HFFc6 (cell line): Measurements from ENCODE around the gene CNTNAP3B. TPM values are rescaled to one million over a fixed set of nuclear protein-coding genes. Genes with fewer than 3 reads are reported as not detected.
"Not testable (repeated sequence)": the region's sequence is repeated elsewhere in the genome, so short reads cannot be mapped to it uniquely, and the experiment has no call there.

Experiments
- DNase-seq: peaks from one replicate; pipeline ENCODE4 v3.0.0-alpha.2; 2018
- H3K27ac Mint-ChIP-seq: 2 replicates; pipeline ENCODE4 v1.8.0; 2020; ENCODE audit warnings: mild to moderate bottlenecking, mixed read lengths
- H3K27me3 Mint-ChIP-seq: 2 replicates; pipeline ENCODE4 v1.8.0; 2021; ENCODE audit warnings: mild to moderate bottlenecking, moderate library complexity, mixed read lengths; ENCODE audit not compliant: insufficient read depth
- H3K36me3 Mint-ChIP-seq: 2 replicates; pipeline ENCODE4 v1.8.0; 2021; ENCODE audit warnings: low read depth, mixed read lengths
- H3K4me1 Mint-ChIP-seq: 2 replicates; pipeline ENCODE4 v1.8.0; 2020; ENCODE audit warnings: low read depth, mixed read lengths
- H3K4me3 Mint-ChIP-seq: 2 replicates; pipeline ENCODE4 v1.8.0; 2020; ENCODE audit warnings: mild to moderate bottlenecking, moderate library complexity, mixed read lengths
- H3K9me3 Mint-ChIP-seq: 2 replicates; pipeline ENCODE4 v1.8.0; 2020; ENCODE audit warnings: mild to moderate bottlenecking, mixed read lengths
- total RNA-seq, 6 experiments: library from RNA; stranded (reverse); fragmentation: NEBNext Ultra II Directional; extraction: Animal tissue kit (Norgen Biotek cat#: 25700); gene quantifications; 2 replicates in 1 of 6; 3 replicates in 5 of 6; pipeline ENCODE4 v1.2.3, GENCODE V29; 2021

Gene CNTNAP3B
- total RNA-seq, 6 experiments from 2014 or later: not detected

DNA sequence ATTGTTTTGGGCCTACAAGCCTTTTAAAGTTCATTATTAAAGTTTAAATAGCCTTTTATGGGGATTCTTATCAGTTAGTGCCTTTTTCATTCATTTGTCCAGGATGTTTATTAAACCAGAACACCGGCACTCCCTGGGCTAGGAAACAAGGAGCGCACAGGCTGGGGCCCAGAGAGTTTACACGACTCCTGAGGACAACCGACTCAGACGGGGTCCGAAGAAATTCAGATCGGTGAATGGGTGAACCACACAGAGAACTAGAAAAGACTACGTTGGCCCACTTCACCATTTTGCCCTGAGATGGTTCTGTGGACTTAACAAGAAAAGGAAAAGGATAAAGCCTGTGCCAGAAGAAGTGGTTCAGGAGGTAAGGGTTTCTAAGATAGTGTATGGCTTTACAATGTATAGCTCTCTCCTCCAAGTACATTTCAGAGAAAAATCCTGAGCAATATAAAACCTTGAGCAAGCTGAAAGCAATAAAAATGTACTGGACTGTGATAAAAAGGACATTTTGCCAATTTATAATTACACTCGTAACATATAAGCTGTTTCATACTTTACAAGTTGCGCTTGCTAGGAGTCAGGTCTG lies 84.7 kb downstream of the CNTNAP3B start:
- not testable (repeated sequence) for H3K27ac Mint-ChIP-seq, H3K4me1 Mint-ChIP-seq, DNase-seq, H3K9me3 Mint-ChIP-seq, H3K27me3 Mint-ChIP-seq, H3K4me3 Mint-ChIP-seq, H3K36me3 Mint-ChIP-seq

- H3K4me3 Mint-ChIP-seq, H3K27me3 Mint-ChIP-seq, H3K9me3 Mint-ChIP-seq, DNase-seq, H3K36me3 Mint-ChIP-seq, H3K4me1 Mint-ChIP-seq, H3K27ac Mint-ChIP-seq: not testable (repeated sequence)
Observed at GRCh38 chr9:42033541-42033940, 95.7 kb downstream of the CNTNAP3B start.

DNA sequence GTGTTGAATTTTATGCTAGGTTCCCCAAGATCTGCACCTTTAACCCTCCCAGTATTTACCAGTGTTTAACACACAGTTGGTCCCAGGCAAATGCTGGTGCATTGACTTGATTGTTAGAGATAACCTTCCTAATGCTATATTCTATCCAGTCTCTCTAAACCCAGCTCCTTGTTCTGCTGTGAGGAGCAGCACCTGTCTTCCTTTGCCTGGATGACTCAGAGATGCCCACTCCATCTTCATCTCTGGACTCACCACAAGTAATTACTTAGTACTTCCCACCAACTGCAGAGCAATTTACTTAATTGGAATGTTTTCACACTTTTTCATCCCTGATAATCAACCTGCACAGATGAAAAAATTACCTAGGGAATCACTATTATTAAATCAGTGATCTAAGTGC lies 108.6 kb downstream of the CNTNAP3B start:
- H3K27ac Mint-ChIP-seq, H3K4me1 Mint-ChIP-seq, H3K4me3 Mint-ChIP-seq, H3K9me3 Mint-ChIP-seq, DNase-seq, H3K36me3 Mint-ChIP-seq, H3K27me3 Mint-ChIP-seq: not testable (repeated sequence)

DNA sequence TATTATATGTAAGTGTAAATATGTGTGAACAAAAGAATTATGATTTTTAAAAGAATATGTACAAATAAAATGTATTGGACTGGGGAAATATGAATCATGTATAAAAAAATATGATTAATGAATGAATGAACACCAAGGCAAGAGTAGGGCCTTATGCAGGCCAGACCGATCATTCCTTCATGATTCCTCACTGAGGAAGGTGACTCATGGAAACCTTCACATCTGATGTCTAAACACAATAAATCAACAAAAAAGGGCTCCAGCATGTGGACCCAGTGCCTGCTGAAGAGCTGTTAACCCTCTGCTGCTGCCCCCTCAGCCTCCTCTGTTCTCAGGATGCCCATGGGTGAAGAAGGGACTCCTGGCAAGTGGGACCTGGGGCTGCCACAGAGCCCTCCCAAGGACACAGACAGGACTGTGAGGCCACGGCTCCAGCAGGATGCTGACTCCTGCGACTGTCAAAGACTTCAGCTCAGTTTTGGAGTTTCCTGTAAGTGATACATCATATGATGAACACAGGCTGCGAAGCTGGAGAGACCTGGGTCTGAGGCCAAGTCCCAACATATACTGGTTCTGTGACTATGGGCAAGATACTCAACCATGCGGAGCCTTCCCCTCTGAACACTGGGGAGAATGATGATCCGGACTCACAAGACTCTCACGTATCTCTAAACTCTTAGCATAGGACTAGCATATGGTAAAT lies 110.9 kb downstream of the CNTNAP3B start:
- H3K9me3 Mint-ChIP-seq, H3K36me3 Mint-ChIP-seq, H3K4me1 Mint-ChIP-seq, H3K27ac Mint-ChIP-seq, H3K27me3 Mint-ChIP-seq, H3K4me3 Mint-ChIP-seq: not testable (repeated sequence)
- peak; percentile 1 for DNase-seq

DNA sequence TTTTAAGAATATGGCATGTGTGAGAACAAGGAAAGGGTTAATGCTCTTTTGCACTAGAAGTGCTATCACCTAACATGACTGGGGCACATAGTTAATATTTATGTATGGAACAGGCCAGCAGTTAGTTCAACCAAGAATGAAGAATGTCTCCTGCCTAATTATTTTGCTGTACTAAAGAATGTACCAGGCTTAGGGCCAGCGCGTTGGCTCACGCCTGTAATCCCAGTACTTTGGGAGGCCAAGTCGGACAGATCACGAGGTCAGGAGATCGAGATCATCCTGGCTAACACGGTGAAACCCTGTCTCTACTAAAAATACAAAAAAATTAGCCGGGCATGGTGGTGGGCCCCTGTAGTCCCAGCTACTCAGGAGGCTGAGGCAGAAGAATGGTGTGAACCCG lies 114.9 kb downstream of the CNTNAP3B start:
- not testable (repeated sequence) for H3K9me3 Mint-ChIP-seq, H3K36me3 Mint-ChIP-seq, H3K4me3 Mint-ChIP-seq, H3K27ac Mint-ChIP-seq, DNase-seq, H3K4me1 Mint-ChIP-seq, H3K27me3 Mint-ChIP-seq

GRCh38 chr9:41991607-41992006 lies 137.6 kb downstream of the CNTNAP3B start:
- H3K4me1 Mint-ChIP-seq, H3K36me3 Mint-ChIP-seq, DNase-seq: not testable (repeated sequence)

DNA sequence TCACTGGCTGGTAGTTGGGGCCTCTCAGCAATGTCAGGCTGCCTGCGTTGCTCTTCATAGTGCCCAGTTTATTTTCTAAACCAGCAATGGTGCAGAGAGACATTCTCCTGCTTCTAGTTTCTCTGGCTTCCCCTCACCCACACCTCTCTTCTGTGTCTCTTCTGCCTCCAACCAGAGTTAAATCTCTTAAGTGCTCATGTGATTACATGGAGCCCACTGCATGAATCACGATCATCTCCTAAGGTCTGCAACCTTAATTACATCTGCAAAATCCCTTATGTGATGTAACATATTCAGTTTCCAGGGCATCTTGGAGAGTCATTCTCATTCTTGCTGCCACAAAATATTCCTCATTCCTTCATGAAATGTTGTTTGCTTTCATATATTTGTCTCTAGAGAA lies 149.0 kb downstream of the CNTNAP3B start:
- H3K9me3 Mint-ChIP-seq, H3K27me3 Mint-ChIP-seq, H3K27ac Mint-ChIP-seq, H3K36me3 Mint-ChIP-seq, H3K4me1 Mint-ChIP-seq, H3K4me3 Mint-ChIP-seq, DNase-seq: not testable (repeated sequence)

More at GRCh38 chr9:41991607-41992006, 137.6 kb downstream of the CNTNAP3B start:
- not testable (repeated sequence) for H3K4me3 Mint-ChIP-seq, H3K9me3 Mint-ChIP-seq, H3K27me3 Mint-ChIP-seq, H3K27ac Mint-ChIP-seq

DNA sequence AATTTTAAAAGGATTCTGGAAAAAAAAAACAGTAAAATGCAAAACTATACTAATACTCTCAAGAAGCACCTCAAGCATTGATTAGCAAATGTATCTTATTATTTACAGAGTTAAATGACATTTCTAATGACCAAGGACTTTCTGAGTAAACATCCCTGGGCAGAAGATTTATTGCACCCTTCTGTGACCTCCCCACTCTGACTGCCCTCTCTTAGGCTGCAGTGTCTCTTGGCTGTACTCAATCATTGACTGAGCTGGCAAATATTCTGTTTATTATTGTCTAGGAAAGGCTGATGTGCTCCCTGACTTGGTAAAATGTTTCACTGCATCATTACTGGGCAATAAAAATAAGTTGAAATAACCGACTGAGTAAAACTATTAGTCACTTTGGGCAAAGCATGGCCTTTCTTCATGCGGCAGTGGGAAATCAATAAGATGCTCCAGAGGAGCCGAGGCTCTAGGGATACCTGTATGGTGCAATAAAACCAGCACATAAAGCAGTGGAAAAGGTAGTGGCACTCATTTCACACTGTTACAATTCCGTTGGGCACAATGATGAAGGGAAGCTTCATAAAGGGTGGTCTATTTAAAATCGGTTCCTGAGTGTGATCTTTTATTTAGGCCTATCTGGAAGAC lies 151.1 kb downstream of the CNTNAP3B start:
- not testable (repeated sequence) for DNase-seq, H3K9me3 Mint-ChIP-seq, H3K27ac Mint-ChIP-seq, H3K4me3 Mint-ChIP-seq, H3K27me3 Mint-ChIP-seq, H3K4me1 Mint-ChIP-seq, H3K36me3 Mint-ChIP-seq

DNA sequence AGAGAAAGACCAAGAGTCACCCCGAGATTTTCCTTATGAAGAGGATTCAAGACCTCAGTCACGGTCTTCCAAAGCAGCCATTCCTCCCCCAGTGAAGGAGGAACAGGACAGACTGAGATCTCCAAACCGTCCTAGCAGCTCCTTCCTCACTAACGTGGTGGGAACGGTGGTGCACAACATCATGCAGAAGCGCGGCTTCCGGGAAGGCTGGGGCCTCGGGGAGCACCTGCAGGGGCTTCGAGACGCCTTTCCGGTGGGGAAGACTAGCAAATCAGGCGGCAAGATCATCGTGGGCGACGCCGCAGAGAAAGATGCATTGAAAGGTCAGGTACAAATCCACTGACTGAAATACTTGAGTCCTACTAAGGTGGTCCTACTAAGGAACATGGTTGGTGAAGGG lies 154.3 kb downstream of the CNTNAP3B start:
- not testable (repeated sequence) for H3K36me3 Mint-ChIP-seq, H3K9me3 Mint-ChIP-seq, H3K27me3 Mint-ChIP-seq, DNase-seq, H3K4me3 Mint-ChIP-seq, H3K27ac Mint-ChIP-seq, H3K4me1 Mint-ChIP-seq

DNA sequence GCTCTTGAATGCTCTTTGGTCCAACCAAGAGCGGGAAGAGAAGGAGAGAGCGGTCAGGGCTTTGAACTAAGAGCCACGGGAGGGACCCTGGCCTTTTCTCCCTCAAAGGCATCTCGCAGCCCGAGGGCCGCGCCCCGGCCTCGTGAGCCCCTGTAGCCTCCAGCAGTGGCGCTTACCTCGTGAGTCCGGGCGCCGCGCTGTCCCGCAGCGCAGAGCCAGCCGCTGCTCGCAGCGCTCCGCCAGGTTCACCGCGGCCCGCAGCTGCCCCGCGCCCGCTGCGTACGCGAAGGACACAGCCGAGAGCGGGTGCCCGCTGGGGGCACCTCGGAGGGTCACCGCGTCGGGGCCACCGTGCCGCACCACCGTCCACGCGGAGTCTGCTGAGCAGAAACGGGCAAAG lies 176.2 kb downstream of the CNTNAP3B start:
- not testable (repeated sequence) for H3K27me3 Mint-ChIP-seq, H3K4me3 Mint-ChIP-seq, H3K27ac Mint-ChIP-seq, H3K9me3 Mint-ChIP-seq, H3K36me3 Mint-ChIP-seq, H3K4me1 Mint-ChIP-seq, DNase-seq

- H3K27me3 Mint-ChIP-seq, H3K4me1 Mint-ChIP-seq, H3K4me3 Mint-ChIP-seq, H3K9me3 Mint-ChIP-seq, H3K36me3 Mint-ChIP-seq, DNase-seq, H3K27ac Mint-ChIP-seq: not testable (repeated sequence)
Observed at GRCh38 chr9:41941738-41942137, 187.5 kb downstream of the CNTNAP3B start.

DNA sequence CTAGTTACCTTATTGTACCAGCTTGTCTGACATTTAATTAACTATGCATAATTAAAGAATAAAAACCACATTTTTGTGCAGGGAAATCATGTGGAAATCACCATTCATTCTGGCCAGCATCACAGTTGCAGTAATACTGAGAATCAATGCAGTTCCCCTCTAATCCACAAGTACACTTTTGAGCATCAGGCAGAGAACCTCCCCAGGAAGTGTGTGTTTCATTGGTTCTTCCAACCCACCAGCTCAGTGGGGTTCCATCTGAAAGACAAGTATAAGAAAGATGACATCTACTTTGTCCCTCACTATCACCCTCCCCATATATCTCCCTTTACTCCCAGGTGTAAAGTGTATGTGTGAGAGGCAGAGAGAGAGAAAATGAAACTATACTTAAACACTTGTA lies 191.1 kb downstream of the CNTNAP3B start:
- H3K4me3 Mint-ChIP-seq, H3K36me3 Mint-ChIP-seq, H3K4me1 Mint-ChIP-seq, H3K27ac Mint-ChIP-seq, H3K9me3 Mint-ChIP-seq, DNase-seq, H3K27me3 Mint-ChIP-seq: not testable (repeated sequence)

DNA sequence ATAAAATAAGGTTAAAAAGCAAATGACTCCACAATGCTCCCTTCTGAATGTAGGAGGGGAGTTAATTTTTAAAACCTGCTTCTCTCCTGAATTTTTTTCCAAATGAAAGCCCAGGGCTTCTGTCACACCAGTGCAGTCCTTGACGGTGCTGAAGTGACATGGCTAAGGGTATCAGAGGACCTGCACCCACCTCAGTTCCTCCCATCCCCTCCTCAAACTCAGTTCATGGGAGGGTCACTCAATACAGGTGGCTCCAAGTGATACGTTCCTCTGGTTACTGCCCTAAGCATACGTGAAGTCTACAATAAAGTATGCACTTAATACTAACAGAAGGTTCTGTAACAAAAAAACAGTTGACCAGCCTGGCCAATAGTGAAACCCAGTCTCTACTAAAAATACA lies 193.5 kb downstream of the CNTNAP3B start:
- not testable (repeated sequence) for H3K4me3 Mint-ChIP-seq, H3K4me1 Mint-ChIP-seq, H3K9me3 Mint-ChIP-seq, H3K27me3 Mint-ChIP-seq, H3K36me3 Mint-ChIP-seq, H3K27ac Mint-ChIP-seq, DNase-seq

GRCh38 chr9:41929172-41929571 lies 200.1 kb downstream of the CNTNAP3B start:
- H3K27ac Mint-ChIP-seq, H3K4me3 Mint-ChIP-seq, H3K9me3 Mint-ChIP-seq, DNase-seq, H3K27me3 Mint-ChIP-seq, H3K4me1 Mint-ChIP-seq, H3K36me3 Mint-ChIP-seq: not testable (repeated sequence)
